ENCODE results near the gene HLA-F.
A peak's percentile ranks its signal among the peaks of the same experiment; 100 is the strongest.

Gene HLA-F

DNA sequence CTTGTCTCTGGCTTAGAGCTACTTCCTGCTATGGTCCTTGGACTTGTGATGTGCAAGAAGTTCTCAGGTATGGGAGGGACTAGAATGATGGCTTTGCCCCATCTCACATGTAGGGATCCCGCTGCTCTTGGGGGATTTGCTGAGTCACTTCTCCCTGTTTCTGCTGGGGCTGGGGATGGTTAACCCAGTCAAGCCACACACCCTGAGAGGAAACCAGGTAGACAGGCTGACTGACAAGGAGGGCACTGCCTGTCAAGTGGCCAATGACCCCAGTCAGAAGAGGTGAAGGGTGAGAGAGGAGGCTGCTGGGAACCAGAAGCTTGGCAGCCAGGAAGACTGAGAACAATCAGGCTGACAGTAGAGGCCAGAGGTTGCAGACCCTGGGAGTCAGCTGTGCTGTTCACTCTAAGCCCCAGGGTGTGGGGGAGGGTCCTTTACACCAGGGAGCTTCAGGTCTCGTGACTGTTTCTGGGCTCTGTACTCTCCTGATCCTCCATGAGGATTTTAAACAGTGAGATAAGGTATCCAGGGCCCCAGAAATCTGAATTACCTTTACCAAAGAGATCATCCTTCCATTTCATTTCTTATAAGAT is 34.6 kb downstream of the HLA-F start:
- Mint-ChIP-seq H3K27me3 (ENCODE audit: low read depth, poor library complexity) (peaks cover 37% of the 10 kb centered on the region), H3K4me1 (peaks cover 61% of the 10 kb centered on the region), H3K9me3 (no peaks in the 10 kb centered on the region), H3K36me3 (ENCODE audit: low read depth) (no peaks in the 10 kb centered on the region), H3K27ac (no peak overlapping the region), H3K4me3 (no peak overlapping the region)
- no peak for DNase-seq
- TF ChIP-seq, protein P1, sequence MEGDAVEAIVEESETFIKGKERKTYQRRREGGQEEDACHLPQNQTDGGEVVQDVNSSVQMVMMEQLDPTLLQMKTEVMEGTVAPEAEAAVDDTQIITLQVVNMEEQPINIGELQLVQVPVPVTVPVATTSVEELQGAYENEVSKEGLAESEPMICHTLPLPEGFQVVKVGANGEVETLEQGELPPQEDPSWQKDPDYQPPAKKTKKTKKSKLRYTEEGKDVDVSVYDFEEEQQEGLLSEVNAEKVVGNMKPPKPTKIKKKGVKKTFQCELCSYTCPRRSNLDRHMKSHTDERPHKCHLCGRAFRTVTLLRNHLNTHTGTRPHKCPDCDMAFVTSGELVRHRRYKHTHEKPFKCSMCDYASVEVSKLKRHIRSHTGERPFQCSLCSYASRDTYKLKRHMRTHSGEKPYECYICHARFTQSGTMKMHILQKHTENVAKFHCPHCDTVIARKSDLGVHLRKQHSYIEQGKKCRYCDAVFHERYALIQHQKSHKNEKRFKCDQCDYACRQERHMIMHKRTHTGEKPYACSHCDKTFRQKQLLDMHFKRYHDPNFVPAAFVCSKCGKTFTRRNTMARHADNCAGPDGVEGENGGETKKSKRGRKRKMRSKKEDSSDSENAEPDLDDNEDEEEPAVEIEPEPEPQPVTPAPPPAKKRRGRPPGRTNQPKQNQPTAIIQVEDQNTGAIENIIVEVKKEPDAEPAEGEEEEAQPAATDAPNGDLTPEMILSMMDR (IDR thresholded peaks at IDR 0.05), result no peak

DNA sequence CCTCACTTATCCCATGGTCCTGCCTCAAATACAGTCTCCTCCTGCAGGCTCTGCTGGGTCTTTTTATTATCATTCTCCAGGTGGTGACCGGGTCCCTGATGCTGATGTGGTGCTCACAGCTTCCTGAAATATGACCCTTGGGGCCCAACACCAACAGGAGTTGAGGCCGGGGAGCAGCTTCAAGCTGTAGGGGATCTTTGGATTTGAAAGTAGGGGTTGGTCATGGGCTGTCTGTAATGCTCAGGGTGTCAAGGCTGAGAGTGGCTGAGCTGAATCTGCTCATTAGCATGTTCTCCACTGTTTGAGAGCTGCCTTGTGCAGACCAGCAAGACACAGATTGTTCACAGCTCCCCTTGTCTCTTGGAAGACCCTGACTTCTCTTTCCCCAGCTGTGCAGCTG is 35.5 kb downstream of the HLA-F start:
- no peak overlapping the region for H3K27ac Mint-ChIP-seq
- no peaks in the 10 kb centered on the region for H3K36me3 Mint-ChIP-seq (ENCODE audit: low read depth)
- no peaks in the 10 kb centered on the region for H3K9me3 Mint-ChIP-seq
- H3K4me3 Mint-ChIP-seq, result peak overlapping the region; percentile 28
- DNase-seq, result no peak
- TF ChIP-seq, protein P1 (IDR thresholded peaks at IDR 0.05), result no peak
- peaks cover 39% of the 10 kb centered on the region for H3K27me3 Mint-ChIP-seq (ENCODE audit: low read depth, poor library complexity)
- H3K4me1 Mint-ChIP-seq, result peaks cover 53% of the 10 kb centered on the region

DNA sequence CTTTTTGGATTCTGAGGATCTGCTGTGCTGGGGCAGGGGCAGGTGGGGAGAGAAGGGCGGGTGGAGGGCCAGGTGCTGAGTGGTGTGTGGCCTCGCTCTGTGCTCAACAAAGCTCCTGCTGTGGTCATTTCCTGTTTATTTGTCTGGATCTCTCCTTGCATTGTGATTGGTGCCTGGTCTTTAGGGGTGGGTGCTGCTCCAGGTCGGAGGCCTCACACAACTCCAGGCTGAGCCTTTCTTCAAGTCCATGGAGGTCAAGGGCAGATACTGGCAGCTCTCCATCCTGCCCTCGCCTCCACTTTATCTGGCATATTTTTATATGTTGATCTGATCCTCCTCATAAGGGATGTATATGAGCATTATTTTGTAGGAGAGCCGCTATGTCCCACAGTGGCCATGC is 36.2 kb downstream of the HLA-F start:
- peaks cover 39% of the 10 kb centered on the region for H3K27me3 Mint-ChIP-seq (ENCODE audit: low read depth, poor library complexity)
- H3K27ac Mint-ChIP-seq, result no peak overlapping the region
- no peak for DNase-seq
- peaks cover 53% of the 10 kb centered on the region for H3K4me1 Mint-ChIP-seq
- TF ChIP-seq, protein P1 (IDR thresholded peaks at IDR 0.05), result no peak
- no peaks in the 10 kb centered on the region for H3K36me3 Mint-ChIP-seq (ENCODE audit: low read depth)
- H3K9me3 Mint-ChIP-seq, result no peaks in the 10 kb centered on the region
- no peak overlapping the region for H3K4me3 Mint-ChIP-seq

DNA sequence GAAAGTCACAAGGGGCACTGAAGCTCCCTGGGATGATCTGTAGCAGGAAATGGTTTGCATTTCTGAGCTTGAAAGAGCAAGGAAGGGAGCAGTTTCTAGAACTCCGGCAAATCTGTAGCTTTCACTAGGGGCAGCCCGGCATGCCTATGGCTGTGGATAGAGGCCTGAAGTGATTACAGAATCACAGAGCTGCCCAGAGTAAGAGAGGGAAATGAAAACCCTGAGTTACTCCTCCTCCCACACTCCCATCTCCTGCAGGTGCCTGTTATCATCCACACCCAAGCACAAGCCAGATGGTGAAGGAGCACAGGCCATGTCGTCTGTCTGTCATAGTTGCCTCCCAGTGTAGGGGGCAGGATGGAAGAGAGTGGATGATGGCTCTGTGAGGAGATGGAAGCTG is 37.1 kb downstream of the HLA-F start:
- H3K4me3 Mint-ChIP-seq, result no peak overlapping the region
- peaks cover 34% of the 10 kb centered on the region for H3K27me3 Mint-ChIP-seq (ENCODE audit: low read depth, poor library complexity)
- DNase-seq, result no peak
- no peaks in the 10 kb centered on the region for H3K36me3 Mint-ChIP-seq (ENCODE audit: low read depth)
- no peak overlapping the region for H3K27ac Mint-ChIP-seq
- peaks cover 51% of the 10 kb centered on the region for H3K4me1 Mint-ChIP-seq
- no peaks in the 10 kb centered on the region for H3K9me3 Mint-ChIP-seq
- TF ChIP-seq, protein P1 (IDR thresholded peaks at IDR 0.05), result no peak

DNA sequence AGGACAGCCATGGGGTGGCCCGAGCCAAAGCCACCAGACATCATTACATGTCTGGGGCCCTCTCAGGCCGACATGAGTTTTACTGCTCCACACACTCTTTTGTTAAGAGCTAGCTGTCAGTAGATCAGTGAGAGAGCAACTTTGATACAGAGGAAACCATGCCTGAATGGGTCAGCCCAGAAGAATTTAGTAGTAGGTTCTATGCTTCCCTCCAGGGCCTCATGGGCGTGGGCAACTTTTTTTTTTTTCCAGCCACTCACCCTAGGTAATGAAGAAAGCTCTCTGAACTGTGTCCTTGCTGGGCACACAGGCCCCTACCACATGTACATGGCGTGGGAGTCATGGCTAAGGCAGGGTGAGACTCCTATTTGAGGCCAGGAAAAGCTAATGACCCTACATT is 38.8 kb downstream of the HLA-F start:
- H3K36me3 Mint-ChIP-seq (ENCODE audit: low read depth), result no peaks in the 10 kb centered on the region
- H3K4me1 Mint-ChIP-seq, result peaks cover 35% of the 10 kb centered on the region
- H3K4me3 Mint-ChIP-seq, result no peak overlapping the region
- no peaks in the 10 kb centered on the region for H3K9me3 Mint-ChIP-seq
- no peak for DNase-seq
- no peak overlapping the region for H3K27ac Mint-ChIP-seq
- TF ChIP-seq, protein P1 (IDR thresholded peaks at IDR 0.05), result no peak
- H3K27me3 Mint-ChIP-seq (ENCODE audit: low read depth, poor library complexity), result peaks cover 38% of the 10 kb centered on the region

DNA sequence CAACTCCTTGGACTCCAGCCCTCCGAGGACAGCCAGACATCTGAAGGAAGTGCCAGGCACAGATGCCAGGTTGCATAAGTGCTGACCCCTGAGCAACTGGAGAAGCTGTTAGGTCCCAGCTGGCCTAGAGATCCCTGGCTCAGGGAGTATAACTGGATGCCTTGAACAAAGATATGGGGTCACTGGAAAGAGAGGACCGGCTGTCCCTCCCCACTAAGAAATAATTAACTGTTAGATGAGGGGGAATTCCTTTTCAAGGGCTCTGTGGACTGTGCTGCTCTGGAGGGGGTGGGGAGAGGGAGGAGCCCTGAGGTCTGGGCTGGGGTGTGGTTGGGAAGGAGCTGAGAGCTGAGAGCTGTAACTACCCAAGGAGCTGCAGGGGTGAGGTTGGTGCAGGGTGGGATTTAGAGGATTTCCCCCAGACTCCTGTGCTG is 39.6 kb downstream of the HLA-F start:
- H3K9me3 Mint-ChIP-seq, result no peaks in the 10 kb centered on the region
- peaks cover 28% of the 10 kb centered on the region for H3K4me1 Mint-ChIP-seq
- no peak for DNase-seq
- no peak overlapping the region for H3K4me3 Mint-ChIP-seq
- no peak overlapping the region for H3K27ac Mint-ChIP-seq
- H3K27me3 Mint-ChIP-seq (ENCODE audit: low read depth, poor library complexity), result peaks cover 42% of the 10 kb centered on the region
- H3K36me3 Mint-ChIP-seq (ENCODE audit: low read depth), result no peaks in the 10 kb centered on the region
- TF ChIP-seq, protein P1 (IDR thresholded peaks at IDR 0.05), result no peak
